Loucy (cell line): Measurements from ENCODE around the gene SMG9.

Source experiments
- H2AFZ ChIP-seq: fragments of 200-600 bp; sonication (generic); 2 replicates; pipeline ENCODE4 v1.6.0; 2016; ENCODE audit warnings: antibody characterized with exemption, mild to moderate bottlenecking, low read length, moderate library complexity
- H3F3A ChIP-seq: fragments of 200-600 bp; 2 replicates; pipeline ENCODE4 v1.6.0; 2016; ENCODE audit warnings: antibody characterized with exemption, low read depth, mild to moderate bottlenecking
- H3K27me3 ChIP-seq: fragments of 200-600 bp; sonication (generic); 2 replicates; pipeline ENCODE4 v1.6.1; 2014; ENCODE audit warnings: low read length, mild to moderate bottlenecking; ENCODE audit not compliant: insufficient read depth, poor library complexity, severe bottlenecking
- H3K36me3 ChIP-seq: fragments of 200-600 bp; sonication (generic); 2 replicates; pipeline ENCODE4 v1.6.1; 2016; ENCODE audit warnings: low read length; ENCODE audit not compliant: insufficient read depth
- H3K4me1 ChIP-seq: fragments of 200-600 bp; sonication (generic); 2 replicates; pipeline ENCODE4 v1.5.1; 2014; ENCODE audit warnings: low read length, mild to moderate bottlenecking; ENCODE audit not compliant: insufficient read depth, poor library complexity, severe bottlenecking
- H3K4me2 ChIP-seq: fragments of 200-600 bp; sonication (generic); 2 replicates; pipeline ENCODE4 v1.6.0; 2014; ENCODE audit warnings: antibody characterized with exemption, low read length, low read depth, mild to moderate bottlenecking; ENCODE audit not compliant: poor library complexity, severe bottlenecking
- H3K4me3 ChIP-seq: fragments of 200-600 bp; sonication (generic); 2 replicates; pipeline ENCODE4 v1.5.1; 2014; ENCODE audit warnings: low read length, mild to moderate bottlenecking, mixed read lengths; ENCODE audit not compliant: poor library complexity, severe bottlenecking
- H3K79me2 ChIP-seq: fragments of 200-600 bp; sonication (generic); 2 replicates; pipeline ENCODE4 v1.6.1; 2014; ENCODE audit warnings: low read length; ENCODE audit not compliant: insufficient read depth
- H3K9ac ChIP-seq: fragments of 200-600 bp; sonication (generic); 2 replicates; pipeline ENCODE4 v1.6.0; 2014; ENCODE audit warnings: mild to moderate bottlenecking, low read depth, low read length, moderate library complexity; ENCODE audit not compliant: poor library complexity, severe bottlenecking
- H3K9me2 ChIP-seq: fragments of 200-600 bp; sonication (generic); replicated peaks from 2 replicates; pipeline ENCODE4 v1.6.1; 2016; ENCODE audit warnings: low read depth, low read length, mixed read lengths
- H3K9me3 ChIP-seq: fragments of 200-600 bp; sonication (generic); 2 replicates; pipeline ENCODE4 v1.6.1; 2014; ENCODE audit warnings: mild to moderate bottlenecking, antibody characterized with exemption, low read length, low read depth; ENCODE audit not compliant: insufficient read depth
- H4K20me1 ChIP-seq: fragments of 200-600 bp; sonication (generic); 2 replicates; pipeline ENCODE4 v1.6.0; 2014; ENCODE audit warnings: antibody characterized with exemption, low read length, mild to moderate bottlenecking; ENCODE audit not compliant: insufficient read depth, poor library complexity, severe bottlenecking
- CTCF ChIP-seq: fragments of 200-600 bp; sonication (generic); conservative IDR thresholded peaks from 2 replicates; pipeline ENCODE4 v1.5.1; 2014; ENCODE audit warnings: mild to moderate bottlenecking, antibody characterized with exemption, low read length
- EZH2phosphoT487 ChIP-seq: fragments of 200-600 bp; IDR thresholded peaks from 2 replicates; pipeline ENCODE4 v1.6.1; 2018; ENCODE audit warnings: antibody characterized with exemption, mild to moderate bottlenecking, moderate library complexity, borderline replicate concordance

SMG9 gene

GRCh38 chr19:43774103-43774939 lies 19.6 kb upstream of the SMG9 start:
- no peaks in the 10 kb centered on the region for H3K9me3 ChIP-seq
- H3K4me3 ChIP-seq = no peak overlapping the region
- no peak overlapping the region for H3K9ac ChIP-seq
- H3K79me2 ChIP-seq = peaks cover 35% of the 10 kb centered on the region; the same call in 1 of the 2 replicates
- no peaks in the 10 kb centered on the region for H3K27me3 ChIP-seq
- H3F3A ChIP-seq = no peaks in the 10 kb centered on the region
- H3K4me2 ChIP-seq = no peak overlapping the region
- H3K9me2 ChIP-seq = no peaks in the 10 kb centered on the region
- H3K4me1 ChIP-seq = peaks cover 37% of the 10 kb centered on the region
- TF ChIP-seq EZH2phosphoT487 (no peak), CTCF (no peak)
- no peak overlapping the region for H2AFZ ChIP-seq
- H3K36me3 ChIP-seq = peaks cover 11% of the 10 kb centered on the region; the same call in 1 of the 2 replicates
- no peaks in the 10 kb centered on the region for H4K20me1 ChIP-seq

- H3K36me3 ChIP-seq = peaks cover 14% of the 10 kb centered on the region; the same call in 1 of the 2 replicates
- peaks cover 31% of the 10 kb centered on the region for H3K4me1 ChIP-seq
- H2AFZ ChIP-seq = no peak overlapping the region
- peaks cover 29% of the 10 kb centered on the region; the same call in 1 of the 2 replicates for H3K79me2 ChIP-seq
- H3F3A ChIP-seq = no peaks in the 10 kb centered on the region
- no peak overlapping the region for H3K9ac ChIP-seq
- H3K4me2 ChIP-seq = no peak overlapping the region
- H3K4me3 ChIP-seq = no peak overlapping the region
- H3K27me3 ChIP-seq = no peaks in the 10 kb centered on the region
- H4K20me1 ChIP-seq = no peaks in the 10 kb centered on the region
- TF ChIP-seq EZH2phosphoT487 (no peak), CTCF (no peak)
- no peaks in the 10 kb centered on the region for H3K9me2 ChIP-seq
- H3K9me3 ChIP-seq = no peaks in the 10 kb centered on the region
These were observed 19.0 kb upstream of the SMG9 start for GRCh38 chr19:43773725-43774102.

- H3K27me3 ChIP-seq = no peaks in the 10 kb centered on the region
- H3K79me2 ChIP-seq = no peaks in the 10 kb centered on the region; the same call in 1 of the 2 replicates
- H3K4me2 ChIP-seq = no peak overlapping the region
- H3K9me3 ChIP-seq = no peaks in the 10 kb centered on the region
- H3K36me3 ChIP-seq = peaks cover 14% of the 10 kb centered on the region; the same call in 1 of the 2 replicates
- no peak overlapping the region for H3K4me3 ChIP-seq
- H3K9ac ChIP-seq = no peak overlapping the region
- no peak overlapping the region for H2AFZ ChIP-seq
- H4K20me1 ChIP-seq = no peaks in the 10 kb centered on the region
- TF ChIP-seq EZH2phosphoT487 (no peak), CTCF (no peak)
- no peaks in the 10 kb centered on the region for H3K4me1 ChIP-seq
- H3K9me2 ChIP-seq = no peaks in the 10 kb centered on the region
- H3F3A ChIP-seq = no peaks in the 10 kb centered on the region
These were observed 14.5 kb upstream of the SMG9 start for GRCh38 chr19:43769256-43769655.
